Neutrophil (primary cell): ENCODE measurements around the gene TIMP1.
"Not testable (repeated sequence)": the region's sequence is repeated elsewhere in the genome, so short reads cannot be mapped to it uniquely, and the experiment has no call there.

Experiments
- H3K27ac ChIP-seq: fragments of 200-600 bp; sonication (generic); 2 replicates; pipeline ENCODE4 v1.5.1; 2016; ENCODE audit warnings: mild to moderate bottlenecking, moderate library complexity
- H3K27me3 ChIP-seq: fragments of 200-600 bp; sonication (generic); 2 replicates; pipeline ENCODE4 v1.6.0; 2016; ENCODE audit warnings: mild to moderate bottlenecking
- H3K36me3 ChIP-seq: fragments of 200-600 bp; sonication (generic); 2 replicates; pipeline ENCODE4 v1.5.1; 2017
- H3K4me1 ChIP-seq, 2 experiments: fragments of 200-600 bp in 1 of 2; sonication (generic) in 1 of 2; 1 replicate in 1 of 2; 2 replicates in 1 of 2; pipeline versions ENCODE4 v1.5.1 to v1.6.1; 2013 to 2016; ENCODE audit warnings: low read depth in 1 of 2, low read length in 1 of 2, mild to moderate bottlenecking in 1 of 2, moderate library complexity in 1 of 2; ENCODE audit not compliant: control insufficient read depth in 1 of 2, insufficient read depth in 1 of 2
- H3K4me3 ChIP-seq, 2 experiments: fragments of 200-600 bp in 1 of 2; sonication (generic) in 1 of 2; 1 replicate in 1 of 2; 2 replicates in 1 of 2; pipeline ENCODE4 v1.5.1; 2013 to 2016; ENCODE audit warnings: low read depth in 1 of 2, low read length in 1 of 2, mild to moderate bottlenecking in 1 of 2, moderate library complexity in 1 of 2
- H3K9me3 ChIP-seq: fragments of 200-600 bp; sonication (generic); 2 replicates; pipeline ENCODE4 v1.5.1; 2016
- TF ChIP-seq, protein P1 (sequence below): fragments of 200-600 bp; sonication (generic); IDR thresholded peaks from 2 replicates; pipeline ENCODE4 v1.5.1; 2016; ENCODE audit warnings: antibody characterized with exemption

The TIMP1 gene

DNA sequence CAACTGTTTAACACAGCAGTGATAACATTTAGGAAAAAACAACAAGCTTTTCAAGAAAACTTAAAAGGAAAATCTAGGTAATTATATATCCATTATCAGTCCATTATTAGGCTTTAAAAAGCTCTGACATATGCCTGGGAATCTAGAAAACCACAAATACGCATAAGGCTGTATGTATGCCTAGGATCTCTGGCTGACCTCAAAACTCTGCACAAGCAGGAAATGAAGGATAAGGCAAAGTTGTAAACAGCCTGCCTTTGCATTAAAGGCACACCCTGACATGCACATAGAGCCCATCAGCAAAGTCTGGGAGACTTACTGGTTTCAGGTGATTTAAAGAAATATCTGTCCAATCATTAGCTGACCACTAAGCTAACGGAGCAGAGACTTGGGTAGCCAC lies 14.0 kb downstream of the TIMP1 start:
- Histone ChIP-seq H3K27ac (no peak overlapping the region), H3K4me1 (no peaks in the 10 kb centered on the region), H3K27me3 (no peaks in the 10 kb centered on the region), H3K9me3 (no peaks in the 10 kb centered on the region), H3K4me3 (no peak overlapping the region), H3K36me3 (no peaks in the 10 kb centered on the region)
- TF ChIP-seq, protein P1, sequence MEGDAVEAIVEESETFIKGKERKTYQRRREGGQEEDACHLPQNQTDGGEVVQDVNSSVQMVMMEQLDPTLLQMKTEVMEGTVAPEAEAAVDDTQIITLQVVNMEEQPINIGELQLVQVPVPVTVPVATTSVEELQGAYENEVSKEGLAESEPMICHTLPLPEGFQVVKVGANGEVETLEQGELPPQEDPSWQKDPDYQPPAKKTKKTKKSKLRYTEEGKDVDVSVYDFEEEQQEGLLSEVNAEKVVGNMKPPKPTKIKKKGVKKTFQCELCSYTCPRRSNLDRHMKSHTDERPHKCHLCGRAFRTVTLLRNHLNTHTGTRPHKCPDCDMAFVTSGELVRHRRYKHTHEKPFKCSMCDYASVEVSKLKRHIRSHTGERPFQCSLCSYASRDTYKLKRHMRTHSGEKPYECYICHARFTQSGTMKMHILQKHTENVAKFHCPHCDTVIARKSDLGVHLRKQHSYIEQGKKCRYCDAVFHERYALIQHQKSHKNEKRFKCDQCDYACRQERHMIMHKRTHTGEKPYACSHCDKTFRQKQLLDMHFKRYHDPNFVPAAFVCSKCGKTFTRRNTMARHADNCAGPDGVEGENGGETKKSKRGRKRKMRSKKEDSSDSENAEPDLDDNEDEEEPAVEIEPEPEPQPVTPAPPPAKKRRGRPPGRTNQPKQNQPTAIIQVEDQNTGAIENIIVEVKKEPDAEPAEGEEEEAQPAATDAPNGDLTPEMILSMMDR: no peak

DNA sequence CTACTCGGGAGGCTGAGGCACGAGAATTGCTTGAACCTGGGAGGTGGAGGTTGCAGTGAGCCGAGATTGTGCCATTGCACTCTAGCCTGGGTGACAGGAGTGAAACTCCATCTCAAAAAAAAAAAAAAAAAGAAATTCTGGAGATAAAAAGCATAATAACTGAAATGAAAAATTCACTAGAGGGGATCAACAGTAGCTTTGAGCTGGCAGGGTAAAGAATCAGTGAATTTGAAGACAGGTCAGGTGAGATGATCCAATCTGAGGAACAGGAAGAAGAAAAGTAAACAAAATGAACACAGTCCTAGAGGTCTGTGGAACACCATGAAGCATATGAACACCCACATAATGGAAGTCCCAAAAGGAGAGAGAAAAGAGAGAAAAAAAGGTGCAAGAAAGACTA lies 15.0 kb downstream of the TIMP1 start:
- H3K27ac ChIP-seq: no peak overlapping the region
- no peaks in the 10 kb centered on the region for H3K27me3 ChIP-seq
- H3K4me1 ChIP-seq: no peaks in the 10 kb centered on the region
- no peaks in the 10 kb centered on the region for H3K9me3 ChIP-seq
- H3K4me3 ChIP-seq: no peak overlapping the region
- TF ChIP-seq, protein P1: no peak
- no peaks in the 10 kb centered on the region for H3K36me3 ChIP-seq

DNA sequence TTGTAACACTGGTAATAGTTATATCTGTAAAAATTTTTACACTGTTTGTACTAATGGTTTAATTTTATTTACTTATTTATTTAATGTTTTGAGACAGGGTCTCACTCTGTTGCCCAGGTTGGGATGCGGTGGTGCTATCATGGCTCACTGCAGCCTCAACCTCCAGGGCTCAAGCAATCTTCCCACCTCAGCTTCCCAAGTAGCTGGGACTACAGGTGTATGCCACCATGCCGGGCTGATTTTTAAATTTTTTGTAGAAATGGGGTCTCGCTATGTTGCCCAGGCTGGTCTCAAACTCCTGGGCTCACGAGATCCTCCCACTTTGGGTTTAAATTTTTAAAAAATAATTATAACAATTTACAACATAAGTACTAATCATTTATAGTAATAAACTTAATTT lies 20.9 kb downstream of the TIMP1 start:
- H3K27me3 ChIP-seq, H3K9me3 ChIP-seq, H3K27ac ChIP-seq, H3K4me3 ChIP-seq, H3K4me1 ChIP-seq, H3K36me3 ChIP-seq: not testable (repeated sequence)

DNA sequence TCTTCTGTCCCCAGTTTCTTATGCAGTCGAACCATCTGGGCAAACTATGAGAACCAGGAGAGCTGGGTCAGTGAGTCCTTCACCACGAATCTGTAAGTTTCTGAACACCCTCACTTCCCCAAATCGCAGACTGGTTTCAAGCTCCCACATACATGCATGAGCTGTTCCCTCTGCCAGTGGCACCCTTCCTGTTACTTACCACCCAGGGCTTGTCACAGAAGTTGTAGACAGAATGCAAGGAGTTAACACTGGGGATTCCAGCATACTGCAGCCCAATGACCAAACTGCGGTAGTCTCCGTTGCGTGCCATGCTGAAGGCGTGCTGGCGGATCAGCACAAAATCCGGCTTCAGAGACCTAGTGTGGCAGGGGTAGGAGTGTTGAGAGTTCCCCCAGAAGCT lies 22.8 kb downstream of the TIMP1 start:
- Histone ChIP-seq H3K27ac (no peak overlapping the region), H3K9me3 (no peaks in the 10 kb centered on the region), H3K4me3 (no peak overlapping the region), H3K36me3 (no peaks in the 10 kb centered on the region), H3K27me3 (no peaks in the 10 kb centered on the region), H3K4me1 (peaks cover 12 to 20% of the 10 kb centered on the region in 2 experiments)
- TF ChIP-seq, protein P1: no peak

DNA sequence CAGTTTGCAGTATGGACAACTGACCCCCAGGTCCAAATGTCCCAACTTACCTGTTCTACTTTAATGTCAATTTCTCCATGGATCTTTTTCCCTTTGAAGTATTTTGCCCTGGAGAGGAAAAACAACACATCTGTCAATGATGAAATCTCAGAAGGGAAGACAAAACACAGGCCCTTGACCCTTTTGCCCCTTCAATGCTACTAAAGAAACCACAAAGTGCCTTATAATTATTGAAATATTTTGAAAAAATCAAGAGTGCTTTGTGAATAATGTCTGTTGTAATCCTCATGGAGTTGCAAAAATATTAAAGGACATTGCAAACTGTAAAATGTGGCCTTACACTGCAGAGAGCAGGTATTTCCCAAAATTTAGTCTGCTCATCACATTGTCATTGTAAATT lies 24.9 kb downstream of the TIMP1 start:
- Histone ChIP-seq H3K36me3 (no peaks in the 10 kb centered on the region), H3K9me3 (no peaks in the 10 kb centered on the region), H3K4me3 (no peak overlapping the region), H3K4me1 (peaks cover 19 to 31% of the 10 kb centered on the region in 2 experiments), H3K27ac (no peak overlapping the region), H3K27me3 (no peaks in the 10 kb centered on the region)
- TF ChIP-seq, protein P1: no peak

DNA sequence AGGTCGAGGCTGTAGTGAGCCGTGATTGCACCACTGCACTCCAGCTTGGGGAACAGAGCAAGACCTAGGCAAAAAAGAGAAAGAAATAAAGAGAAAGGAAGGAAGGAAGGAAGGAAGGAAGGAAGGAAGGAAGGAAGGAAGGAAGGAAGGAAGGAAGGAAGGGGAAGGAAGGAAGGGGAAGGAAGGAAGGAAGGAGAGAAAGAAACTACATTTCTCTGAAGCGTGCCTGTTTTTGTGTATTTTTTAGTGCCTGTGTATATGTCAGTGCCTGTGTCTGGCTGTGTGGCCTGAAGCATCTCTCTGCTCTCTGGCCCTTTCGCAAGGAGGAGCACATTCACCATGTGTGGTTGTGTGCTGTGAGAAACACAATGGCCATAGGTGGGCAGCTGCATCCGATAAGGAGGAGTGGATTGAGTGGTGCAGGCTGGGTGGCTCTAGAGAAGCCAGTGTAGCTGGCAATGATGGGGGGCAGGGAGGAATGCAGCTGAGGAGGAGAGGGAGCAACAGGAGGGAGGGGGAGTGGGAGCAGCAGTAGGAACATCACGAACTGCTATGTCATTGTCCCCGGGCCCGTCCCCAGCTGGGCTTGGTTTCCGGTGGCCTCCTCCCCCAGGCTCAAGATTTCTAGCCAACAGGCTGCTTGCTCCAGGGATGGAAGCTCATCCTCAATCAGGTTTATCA lies 26.0 kb downstream of the TIMP1 start:
- peaks cover 19 to 31% of the 10 kb centered on the region in 2 experiments for H3K4me1 ChIP-seq
- no peaks in the 10 kb centered on the region for H3K9me3 ChIP-seq
- no peak overlapping the region for H3K4me3 ChIP-seq
- no peaks in the 10 kb centered on the region for H3K27me3 ChIP-seq
- H3K36me3 ChIP-seq: no peaks in the 10 kb centered on the region
- TF ChIP-seq, protein P1: no peak
- H3K27ac ChIP-seq: peak overlapping the region; percentile 38
